ENCODE results near the gene ATP6V1C2. TPM values are rescaled to one million over a fixed set of nuclear protein-coding genes. Genes with fewer than 3 reads are reported as not detected.
A peak's percentile ranks its signal among the peaks of the same experiment; 100 is the strongest.

ATP6V1C2 gene
- polyA plus RNA-seq, 3 donors: 0.03 TPM; not detected in 2

- Histone ChIP-seq H4K20me1 (ENCODE audit: insufficient read depth, low read length) (no peaks in the 10 kb centered on the region), H3K79me2 (ENCODE audit: insufficient read depth, low read length) (no peaks in the 10 kb centered on the region), H3K27ac (ENCODE audit: low read depth in 1 of 2, low read length in 2 of 2) (no peak overlapping the region), H3K4me1 (ENCODE audit: control insufficient read depth in 1 of 2, insufficient read depth in 2 of 2, low read length in 2 of 2) (no peaks in the 10 kb centered on the region), H3K36me3 (replicated peaks in 1 of 2; ENCODE audit: control insufficient read depth in 1 of 2, insufficient read depth in 2 of 2, low read length in 2 of 2) (no peaks in the 10 kb centered on the region), H3K4me3 (replicated peaks in 1 of 3; ENCODE audit: low read depth in 2 of 3, low read length in 3 of 3) (no peak overlapping the region), H2AFZ (ENCODE audit: insufficient read depth, low read depth, low read length, poor library complexity, severe bottlenecking) (no peak overlapping the region), H3K9ac (ENCODE audit: insufficient read depth, low read length, poor library complexity, severe bottlenecking) (no peak overlapping the region), H3K27me3 (ENCODE audit: control insufficient read depth in 2 of 2, insufficient read depth in 2 of 2, low read length in 2 of 2) (peaks cover 2 to 5% of the 10 kb centered on the region in 2 donors), H3K9me3 (replicated peaks in 1 of 2; ENCODE audit: control insufficient read depth in 1 of 2, insufficient read depth in 1 of 2, low read length in 2 of 2) (no peaks in the 10 kb centered on the region), H3K4me2 (replicated peaks; ENCODE audit: extremely low read depth, low read length, poor library complexity, severe bottlenecking) (no peak overlapping the region)
- Mint-ChIP-seq H3K36me3 (no peaks in the 10 kb centered on the region), H3K4me3 (no peak overlapping the region), H3K9me3 (peaks cover 0 to 5% (median 0%) of the 10 kb centered on the region in 7 donors), H3K27me3 (ENCODE audit: low read depth in 3 of 3) (peaks cover 22 to 31% (median 29%) of the 10 kb centered on the region in 3 donors), H3K4me1 (no peaks in the 10 kb centered on the region), H3K27ac (peak overlapping the region in 1 of 7 donors; percentile 35)
- DNase-seq: no peak
- no peak for TF ChIP-seq CTCF (IDR thresholded peaks at IDR 0.05)
- no CpG with 5 or more reads among the region's 5 CpGs for WGBS (ENCODE audit: insufficient coverage)
- intact Hi-C loops (cut with micrococcal nuclease): no loop called here
Measured at GRCh38 chr2:10706033-10706432, 15.4 kb upstream of the ATP6V1C2 start.

- Histone ChIP-seq H3K79me2 (ENCODE audit: insufficient read depth, low read length) (no peaks in the 10 kb centered on the region), H3K9me3 (replicated peaks in 1 of 2; ENCODE audit: control insufficient read depth in 1 of 2, insufficient read depth in 1 of 2, low read length in 2 of 2) (no peaks in the 10 kb centered on the region), H3K27me3 (ENCODE audit: control insufficient read depth in 2 of 2, insufficient read depth in 2 of 2, low read length in 2 of 2) (peaks cover 2 to 7% of the 10 kb centered on the region in 2 donors), H3K9ac (ENCODE audit: insufficient read depth, low read length, poor library complexity, severe bottlenecking) (no peak overlapping the region), H3K4me1 (ENCODE audit: control insufficient read depth in 1 of 2, insufficient read depth in 2 of 2, low read length in 2 of 2) (no peaks in the 10 kb centered on the region), H3K4me3 (replicated peaks in 1 of 3; ENCODE audit: low read depth in 2 of 3, low read length in 3 of 3) (no peak overlapping the region), H3K36me3 (replicated peaks in 1 of 2; ENCODE audit: control insufficient read depth in 1 of 2, insufficient read depth in 2 of 2, low read length in 2 of 2) (no peaks in the 10 kb centered on the region), H2AFZ (ENCODE audit: insufficient read depth, low read depth, low read length, poor library complexity, severe bottlenecking) (no peak overlapping the region), H3K4me2 (replicated peaks; ENCODE audit: extremely low read depth, low read length, poor library complexity, severe bottlenecking) (no peak overlapping the region), H3K27ac (ENCODE audit: low read depth in 1 of 2, low read length in 2 of 2) (no peak overlapping the region), H4K20me1 (ENCODE audit: insufficient read depth, low read length) (no peaks in the 10 kb centered on the region)
- H3K9me3 Mint-ChIP-seq: peaks cover 0 to 5% (median 0%) of the 10 kb centered on the region in 7 donors
- no peak for TF ChIP-seq CTCF (IDR thresholded peaks at IDR 0.05)
- H3K4me3 Mint-ChIP-seq: no peak overlapping the region
- H3K27ac Mint-ChIP-seq: no peak overlapping the region
- DNase-seq: no peak
- intact Hi-C loops (cut with micrococcal nuclease): no loop called here
- WGBS (ENCODE audit: insufficient coverage): 87% methylated on average over 8 of the region's 10 CpGs
- peaks cover 5% of the 10 kb centered on the region for H3K4me1 Mint-ChIP-seq
- H3K36me3 Mint-ChIP-seq: no peaks in the 10 kb centered on the region
- peaks cover 29 to 37% (median 32%) of the 10 kb centered on the region in 3 donors for H3K27me3 Mint-ChIP-seq (ENCODE audit: low read depth in 3 of 3)
Measured at GRCh38 chr2:10707831-10708230, 13.6 kb upstream of the ATP6V1C2 start.

Measured in CD14-positive monocyte (primary cell).